ENCODE measurements around the gene NRP2. TPM values are rescaled to one million over a fixed set of nuclear protein-coding genes. Genes with fewer than 3 reads are reported as not detected.

NRP2 gene
- total and polyA plus RNA-seq, 2 donors (not counting 1 experiment from before 2014, with no cell fraction given), result 16.6 to 28.7 TPM

- Histone ChIP-seq H3K27me3 (ENCODE audit: control insufficient read depth, insufficient read depth, low read length) (no peaks in the 10 kb centered on the region), H3K36me3 (ENCODE audit: control insufficient read depth, insufficient read depth, low read length) (no peaks in the 10 kb centered on the region), H4K20me1 (ENCODE audit: control insufficient read depth, extremely low read depth, insufficient read depth, low read length) (no peaks in the 10 kb centered on the region), H3K4me2 (ENCODE audit: extremely low read depth, insufficient read depth, low read length) (peak overlapping the region; percentile 68), H3K79me2 (ENCODE audit: control insufficient read depth, insufficient read depth, low read length) (no peaks in the 10 kb centered on the region), H3K4me3 (replicated peaks in 1 of 4; ENCODE audit: control extremely low read depth in 1 of 4, insufficient read depth in 1 of 4, low read depth in 3 of 4, low read length in 4 of 4) (no peak overlapping the region), H3K4me1 (ENCODE audit: control insufficient read depth, extremely low read depth, insufficient read depth, low read length) (peaks cover 23% of the 10 kb centered on the region), H3K27ac (ENCODE audit: insufficient read depth, low read length) (peak overlapping the region; percentile 33), H3K9ac (ENCODE audit: insufficient read depth, low read length) (no peak overlapping the region), H2AFZ (ENCODE audit: low read length) (no peak overlapping the region), H3K9me3 (ENCODE audit: control insufficient read depth, insufficient read depth, low read depth, low read length) (no peaks in the 10 kb centered on the region)
- peak; percentile 76 to 97 for DNase-seq (ENCODE audit: low read depth in 2 of 2)
- TF ChIP-seq EZH2 (IDR thresholded peaks at IDR 0.05; ENCODE audit: low read length, missing control alignments), result no peak
- no peak for TF ChIP-seq CTCF (conservative IDR thresholded peaks at IDR 0.05 in 1 of 2, IDR thresholded peaks at IDR 0.05 in 1 of 2; ENCODE audit: low read depth in 1 of 2, low read length in 2 of 2)
Observed at GRCh38 chr2:205700331-205701132, 18.2 kb downstream of the NRP2 start.

GRCh38 chr2:205701509-205701908 lies 19.2 kb downstream of the NRP2 start:
- peak in 1 of 2 donors; percentile 88 for DNase-seq (ENCODE audit: low read depth in 2 of 2)
- no peak overlapping the region for H3K27ac ChIP-seq (ENCODE audit: insufficient read depth, low read length)
- no peak overlapping the region for H2AFZ ChIP-seq (ENCODE audit: low read length)
- peak overlapping the region; percentile 23 for H3K4me2 ChIP-seq (ENCODE audit: extremely low read depth, insufficient read depth, low read length)
- peaks cover 24% of the 10 kb centered on the region for H3K4me1 ChIP-seq (ENCODE audit: control insufficient read depth, extremely low read depth, insufficient read depth, low read length)
- H3K9ac ChIP-seq (ENCODE audit: insufficient read depth, low read length), result no peak overlapping the region
- no peaks in the 10 kb centered on the region for H3K27me3 ChIP-seq (ENCODE audit: control insufficient read depth, insufficient read depth, low read length)
- TF ChIP-seq CTCF (conservative IDR thresholded peaks at IDR 0.05 in 1 of 2, IDR thresholded peaks at IDR 0.05 in 1 of 2; ENCODE audit: low read depth in 1 of 2, low read length in 2 of 2), result no peak
- no peak for TF ChIP-seq EZH2 (IDR thresholded peaks at IDR 0.05; ENCODE audit: low read length, missing control alignments)
- no peaks in the 10 kb centered on the region for H3K36me3 ChIP-seq (ENCODE audit: control insufficient read depth, insufficient read depth, low read length)
- no peaks in the 10 kb centered on the region for H4K20me1 ChIP-seq (ENCODE audit: control insufficient read depth, extremely low read depth, insufficient read depth, low read length)
- H3K79me2 ChIP-seq (ENCODE audit: control insufficient read depth, insufficient read depth, low read length), result no peaks in the 10 kb centered on the region
- no peak overlapping the region for H3K4me3 ChIP-seq (replicated peaks in 1 of 4; ENCODE audit: control extremely low read depth in 1 of 4, insufficient read depth in 1 of 4, low read depth in 3 of 4, low read length in 4 of 4)
- no peaks in the 10 kb centered on the region for H3K9me3 ChIP-seq (ENCODE audit: control insufficient read depth, insufficient read depth, low read depth, low read length)

- Histone ChIP-seq H3K79me2 (ENCODE audit: control insufficient read depth, insufficient read depth, low read length) (no peaks in the 10 kb centered on the region), H3K9me3 (ENCODE audit: control insufficient read depth, insufficient read depth, low read depth, low read length) (no peaks in the 10 kb centered on the region), H2AFZ (ENCODE audit: low read length) (no peak overlapping the region), H3K4me2 (ENCODE audit: extremely low read depth, insufficient read depth, low read length) (no peak overlapping the region), H4K20me1 (ENCODE audit: control insufficient read depth, extremely low read depth, insufficient read depth, low read length) (no peaks in the 10 kb centered on the region), H3K27me3 (ENCODE audit: control insufficient read depth, insufficient read depth, low read length) (no peaks in the 10 kb centered on the region), H3K9ac (ENCODE audit: insufficient read depth, low read length) (no peak overlapping the region), H3K27ac (ENCODE audit: insufficient read depth, low read length) (no peak overlapping the region), H3K36me3 (ENCODE audit: control insufficient read depth, insufficient read depth, low read length) (no peaks in the 10 kb centered on the region), H3K4me3 (replicated peaks in 1 of 4; ENCODE audit: control extremely low read depth in 1 of 4, insufficient read depth in 1 of 4, low read depth in 3 of 4, low read length in 4 of 4) (no peak overlapping the region), H3K4me1 (ENCODE audit: control insufficient read depth, extremely low read depth, insufficient read depth, low read length) (peaks cover 32% of the 10 kb centered on the region)
- TF ChIP-seq EZH2 (IDR thresholded peaks at IDR 0.05; ENCODE audit: low read length, missing control alignments) (no peak), CTCF (conservative IDR thresholded peaks at IDR 0.05 in 1 of 2, IDR thresholded peaks at IDR 0.05 in 1 of 2; ENCODE audit: low read depth in 1 of 2, low read length in 2 of 2) (no peak)
- no peak for DNase-seq (ENCODE audit: low read depth in 2 of 2)
Observed at GRCh38 chr2:205702576-205702975, 20.3 kb downstream of the NRP2 start.

All from fibroblast of lung (primary cell).